ENCODE results near the gene SERP1.

Gene SERP1

GRCh38 chr3:150546226-150547044, at the start of gene SERP1, which contains the start of gene EIF2A:
Gene SERP1 (minus strand): TSS chr3:150546496. CDS start chr3:150546135, 361 bp downstream.
Gene EIF2A (plus strand): TSS chr3:150546787. CDS start chr3:150546803, 16 bp downstream.
- DNase-seq (ENCODE audit: low spot score): peak; percentile 99

DNA sequence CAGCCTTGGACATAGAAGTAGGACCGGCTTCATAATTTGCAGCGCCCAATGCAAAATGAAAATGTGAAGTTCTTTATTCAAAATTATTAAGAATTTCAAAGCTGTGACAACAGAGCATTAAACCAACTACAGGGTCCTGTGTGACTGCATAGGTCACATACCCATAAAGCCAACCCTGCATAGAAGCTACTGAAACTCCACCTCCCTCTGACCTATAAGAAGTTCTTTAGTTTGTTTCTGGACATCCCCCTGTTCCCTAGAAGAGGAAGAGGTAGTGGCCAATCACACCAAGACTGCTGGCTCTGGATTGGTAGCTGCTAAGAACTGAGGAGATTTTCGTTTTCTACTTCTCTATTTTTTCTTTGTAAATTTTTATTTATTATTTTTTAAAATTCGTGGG, 47.9 kb upstream of the SERP1 start:
- no peak for DNase-seq (ENCODE audit: low spot score)

- DNase-seq (ENCODE audit: low spot score): no peak
Measured at GRCh38 chr3:150589759-150590158, 43.5 kb upstream of the SERP1 start.

- DNase-seq (ENCODE audit: low spot score): no peak
Measured at GRCh38 chr3:150588027-150588830, 41.9 kb upstream of the SERP1 start.

DNA sequence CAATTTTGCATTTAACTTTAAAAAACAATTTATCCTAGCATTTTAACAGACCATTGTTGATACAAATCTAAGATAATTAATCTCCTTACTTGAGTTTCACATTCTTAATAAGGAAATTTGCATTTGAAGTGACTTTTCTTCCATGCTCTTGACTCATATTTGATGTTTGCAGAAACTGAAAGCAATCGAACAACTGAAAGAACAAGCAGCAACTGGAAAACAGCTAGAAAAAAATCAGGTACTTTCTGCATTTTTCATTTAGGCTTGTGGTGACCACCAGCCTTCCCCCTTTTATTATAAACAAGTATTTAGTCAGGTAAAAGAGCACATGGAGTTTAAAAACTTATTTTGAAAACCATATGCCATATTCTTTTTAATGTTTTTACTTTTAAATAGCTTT, 36.7 kb upstream of the SERP1 start:
- no peak for DNase-seq (ENCODE audit: low spot score)

DNA sequence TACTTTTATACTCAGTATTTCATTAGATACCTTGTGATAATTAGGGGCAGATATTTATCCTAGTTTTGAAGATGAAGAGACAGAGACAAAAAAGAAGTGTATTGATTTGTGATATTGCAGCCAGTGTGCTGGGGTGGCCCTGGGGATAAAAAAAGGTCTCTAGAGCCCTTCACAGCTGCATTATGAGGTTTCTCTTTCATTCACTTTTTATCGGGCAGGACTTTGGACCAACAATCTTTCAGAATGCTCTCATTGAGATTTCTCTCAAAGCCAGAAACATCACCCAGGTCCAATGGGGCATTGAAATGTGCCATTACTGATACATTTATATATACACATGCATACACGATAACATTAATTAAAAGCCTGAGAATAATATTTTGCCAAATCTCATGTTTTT, 36.3 kb upstream of the SERP1 start:
- no peak for DNase-seq (ENCODE audit: low spot score)

DNA sequence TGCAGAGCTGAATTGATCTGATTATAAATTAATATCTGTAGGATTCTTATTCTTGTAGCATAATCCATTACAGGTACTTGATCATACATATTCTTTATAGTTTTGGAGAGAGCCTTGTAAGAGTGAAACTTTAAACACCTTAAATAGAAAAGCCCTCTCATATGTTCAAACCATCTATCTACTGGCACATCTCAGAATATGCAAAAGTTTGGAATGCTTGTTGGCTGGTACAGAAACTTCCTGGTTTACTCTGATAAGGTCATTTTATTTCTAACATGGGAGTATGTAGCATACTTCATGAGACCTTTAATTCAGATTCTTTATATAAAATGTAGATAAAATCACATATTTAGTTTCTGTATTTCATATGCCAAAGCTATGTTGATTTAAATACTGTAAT, 34.9 kb upstream of the SERP1 start:
- no peak for DNase-seq (ENCODE audit: low spot score)

DNA sequence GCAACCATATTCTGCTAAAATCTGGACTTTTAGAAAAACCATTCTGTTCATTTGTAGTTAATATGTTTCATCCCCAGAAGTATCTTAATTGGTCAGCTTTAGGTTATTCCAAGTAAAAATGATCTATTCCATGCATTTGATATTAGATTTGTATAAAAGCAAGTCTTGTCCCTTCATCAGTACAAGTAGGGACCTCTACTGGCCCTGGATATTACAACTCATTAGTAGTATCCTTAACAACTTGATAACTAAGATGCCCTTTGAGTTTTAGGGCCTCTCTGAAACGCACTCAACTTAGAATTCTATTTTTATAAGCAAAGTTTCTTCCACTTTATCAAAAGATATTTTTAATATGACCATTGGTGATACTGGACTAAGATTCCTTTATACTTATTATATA, 31.6 kb upstream of the SERP1 start:
- no peak for DNase-seq (ENCODE audit: low spot score)

DNA sequence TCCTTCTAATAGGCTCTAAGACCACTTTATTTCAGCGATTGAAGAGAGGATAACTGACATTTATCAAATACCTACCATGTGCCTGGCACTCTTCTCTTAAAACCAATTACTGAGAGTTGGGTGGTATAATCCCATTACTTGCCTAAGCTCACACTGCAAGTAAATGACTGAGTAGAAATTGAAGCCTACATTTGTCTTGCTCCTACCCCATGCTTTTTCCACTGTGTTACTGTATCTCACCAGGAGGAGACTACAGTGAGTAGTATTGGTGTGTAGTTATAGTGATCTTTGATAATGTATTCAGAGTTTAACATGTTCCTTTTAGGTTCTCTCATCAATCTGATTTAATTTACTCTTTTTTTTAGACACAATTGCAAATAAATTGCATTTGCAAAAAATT, 21.0 kb upstream of the SERP1 start:
- no peak for DNase-seq (ENCODE audit: low spot score)

- DNase-seq (ENCODE audit: low spot score): no peak
Measured at GRCh38 chr3:150564243-150564642, 17.9 kb upstream of the SERP1 start.

DNA sequence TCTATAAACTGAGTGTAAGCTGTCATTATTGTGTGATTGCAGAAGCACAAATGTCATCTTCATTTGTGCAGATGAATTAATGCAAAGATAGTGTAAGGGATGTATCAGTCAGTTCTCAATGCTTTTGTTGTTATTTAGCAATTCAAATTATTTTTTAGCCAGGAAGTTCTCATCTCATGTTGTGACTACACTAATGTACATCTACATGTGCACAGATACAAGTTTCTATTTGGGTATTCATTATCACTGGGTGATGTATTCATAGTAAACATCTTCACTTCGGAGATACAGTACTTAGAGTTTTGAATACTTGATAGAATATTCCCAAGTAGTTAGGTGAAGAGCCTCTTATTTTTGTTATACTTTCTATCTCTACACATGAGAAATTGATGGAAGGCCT, 11.4 kb upstream of the SERP1 start:
- DNase-seq (ENCODE audit: low spot score): no peak

- DNase-seq (ENCODE audit: low spot score): no peak
Measured at GRCh38 chr3:150556792-150557191, 10.5 kb upstream of the SERP1 start.

DNA sequence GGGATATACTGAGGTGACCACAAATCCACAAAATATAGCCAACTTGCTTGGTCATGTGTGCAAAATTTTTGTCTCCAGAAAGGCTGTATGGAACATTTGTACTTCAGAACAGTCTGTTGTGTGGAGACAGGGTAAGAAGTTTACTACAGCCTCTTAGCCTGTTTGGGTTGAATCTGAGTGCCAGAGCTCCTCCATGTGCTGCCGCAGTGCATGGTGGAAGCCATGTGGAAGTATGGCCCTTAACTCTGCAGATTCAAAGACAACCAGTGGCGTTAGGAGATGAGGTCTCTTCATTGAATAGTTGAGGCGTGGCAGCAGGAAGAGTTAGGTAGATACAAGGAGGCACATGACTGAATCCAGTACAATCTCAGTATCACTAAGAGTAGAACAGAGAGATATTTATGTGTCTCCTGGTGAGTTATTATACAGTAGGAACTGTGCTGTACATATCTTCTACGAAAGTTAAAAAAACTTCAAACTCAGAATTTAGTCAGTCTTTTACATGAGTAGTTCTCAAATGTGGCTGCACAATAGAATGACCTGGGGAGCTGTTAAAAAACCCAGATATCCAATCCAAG, 9.7 kb upstream of the SERP1 start:
- no peak for DNase-seq (ENCODE audit: low spot score)

DNA sequence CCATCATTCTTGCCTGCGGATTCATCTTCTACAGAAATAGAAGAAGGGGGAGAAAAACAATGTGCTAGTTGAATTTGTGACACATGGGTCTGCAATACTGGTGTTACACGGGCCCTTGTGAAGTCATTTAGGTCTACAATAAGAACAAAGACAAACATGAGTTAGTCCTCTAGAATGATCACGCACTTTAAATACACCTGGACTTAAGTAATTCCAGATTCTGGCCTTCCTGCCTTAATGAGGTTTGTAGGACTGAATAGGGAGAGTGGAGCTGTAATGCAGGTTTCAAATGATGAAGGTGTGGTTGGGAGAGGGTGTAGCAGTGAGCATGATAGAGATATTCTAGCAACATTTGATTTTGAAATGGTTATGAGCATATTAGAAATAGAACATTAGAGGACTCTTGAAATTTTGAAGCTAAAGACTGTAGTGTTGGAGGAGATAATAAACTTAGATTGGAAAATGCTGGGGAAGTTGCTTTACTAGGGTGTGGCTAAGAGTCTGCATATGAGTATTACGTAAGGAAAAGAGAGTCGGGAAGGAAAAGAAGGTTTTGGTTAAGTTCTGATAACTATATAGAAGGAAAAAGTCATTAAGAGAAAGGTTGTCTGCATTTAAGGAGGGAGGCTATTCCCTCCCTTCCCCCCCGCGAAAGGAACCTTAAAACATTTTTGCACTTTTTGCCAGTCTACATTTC, 897 bp upstream of the SERP1 start:
- peak; percentile 21 for DNase-seq (ENCODE audit: low spot score)

DNA sequence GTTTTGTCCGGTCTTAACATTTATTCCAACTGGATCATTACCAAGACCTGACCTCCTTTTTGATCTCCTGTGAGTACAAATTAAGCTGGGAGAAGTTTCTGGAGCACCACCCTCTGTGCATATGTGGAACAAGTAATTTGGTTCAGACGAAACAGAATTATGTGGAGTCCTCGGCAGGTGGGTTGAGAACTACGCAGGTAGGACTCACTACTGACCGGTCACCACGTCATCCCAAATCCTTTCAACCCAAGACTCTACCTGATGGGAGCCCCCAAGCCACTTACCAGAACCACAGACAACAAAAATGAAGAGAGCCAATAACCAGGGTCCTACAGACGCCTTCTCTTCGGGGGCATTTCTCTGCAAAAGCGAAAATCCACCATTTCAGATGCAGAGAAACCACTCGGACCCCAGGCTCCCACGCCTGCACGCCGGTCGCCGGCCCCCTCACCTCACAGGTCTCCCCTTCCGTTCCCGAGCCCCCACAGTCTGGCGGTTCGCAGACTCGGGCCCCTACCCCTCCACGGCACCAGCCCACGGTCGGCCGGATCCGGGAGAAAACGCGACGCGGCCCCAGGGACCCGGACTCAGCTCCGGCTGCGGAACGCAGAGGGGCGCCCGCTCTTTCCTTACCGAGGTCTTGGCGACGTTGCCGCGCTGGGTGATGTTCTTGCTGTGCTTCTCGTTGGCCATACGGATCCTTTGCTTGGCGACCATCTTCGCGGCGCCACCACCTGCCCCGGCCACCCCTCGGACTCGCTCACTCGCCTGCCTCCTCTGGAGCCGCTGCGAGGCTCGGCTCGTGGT, 674 bp downstream of the SERP1 start:
- DNase-seq (ENCODE audit: low spot score): no peak

DNA sequence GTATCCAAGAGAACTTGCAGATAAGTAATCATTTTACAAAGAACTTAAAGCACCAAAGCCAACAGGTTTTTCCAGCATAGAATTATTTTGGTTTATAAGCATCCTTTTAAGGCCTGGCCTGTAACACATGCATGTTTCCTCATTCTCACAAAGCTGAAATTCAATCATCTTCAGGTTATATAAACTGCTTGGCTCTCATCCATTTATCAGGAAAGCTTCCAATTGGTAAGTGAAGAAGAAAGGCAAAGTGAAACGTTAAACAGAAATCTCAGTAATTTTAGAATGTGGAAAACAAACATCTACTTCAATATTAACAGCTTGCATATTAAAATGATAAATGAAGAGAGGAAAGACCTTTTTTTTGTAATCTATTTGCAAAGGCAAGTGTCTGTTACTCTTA, 1.6 kb downstream of the SERP1 start:
- DNase-seq (ENCODE audit: low spot score): no peak

GRCh38 chr3:150544041-150544440, 2.3 kb downstream of the SERP1 start:
- peak; percentile 81 for DNase-seq (ENCODE audit: low spot score)

GRCh38 chr3:150543531-150543930, 2.8 kb downstream of the SERP1 start:
- no peak for DNase-seq (ENCODE audit: low spot score)

- no peak for DNase-seq (ENCODE audit: low spot score)
Measured at GRCh38 chr3:150543128-150543527, 3.2 kb downstream of the SERP1 start.

GRCh38 chr3:150540991-150541390, 5.3 kb downstream of the SERP1 start:
- DNase-seq (ENCODE audit: low spot score): no peak

GRCh38 chr3:150540297-150540696, 6.0 kb downstream of the SERP1 start:
- DNase-seq (ENCODE audit: low spot score): no peak

Measured in kidney capillary endothelial cell (primary cell).